Hepatocyte (in vitro differentiated cells): ENCODE results near the gene SH3TC1. TPM values are rescaled to one million over a fixed set of nuclear protein-coding genes. Genes with fewer than 3 reads are reported as not detected.

Experiments used
- DNase-seq: peaks from one replicate; pipeline ENCODE4 v3.0.0-alpha.2; 2016; ENCODE audit warnings: low spot score
- H2AFZ ChIP-seq: fragments of 200-600 bp; sonication (generic); 2 replicates; pipeline ENCODE4 v1.6.0; 2016; ENCODE audit warnings: antibody characterized with exemption, mild to moderate bottlenecking
- H3K27ac ChIP-seq: fragments of 200-600 bp; sonication (generic); 2 replicates; pipeline ENCODE4 v1.5.1; 2016; ENCODE audit warnings: mild to moderate bottlenecking
- H3K27me3 ChIP-seq: fragments of 200-600 bp; sonication (generic); 2 replicates; pipeline ENCODE4 v1.6.1; 2016
- H3K36me3 ChIP-seq: fragments of 200-600 bp; sonication (generic); replicated peaks from 2 replicates; pipeline ENCODE4 v1.5.1; 2016; ENCODE audit warnings: low read depth; ENCODE audit not compliant: insufficient read depth
- H3K4me1 ChIP-seq: fragments of 200-600 bp; sonication (generic); 2 replicates; pipeline ENCODE4 v1.5.1; 2016; ENCODE audit warnings: mild to moderate bottlenecking, moderate library complexity; ENCODE audit not compliant: insufficient read depth
- H3K4me2 ChIP-seq: fragments of 200-600 bp; sonication (generic); 2 replicates; pipeline ENCODE4 v1.6.0; 2016
- H3K4me3 ChIP-seq: fragments of 200-600 bp; sonication (generic); 2 replicates; pipeline ENCODE4 v1.5.1; 2016; ENCODE audit warnings: mild to moderate bottlenecking
- H3K79me2 ChIP-seq: fragments of 200-600 bp; sonication (generic); 2 replicates; pipeline ENCODE4 v1.6.0; 2017; ENCODE audit warnings: mild to moderate bottlenecking
- H3K9me2 ChIP-seq: fragments of 200-600 bp; sonication (generic); replicated peaks from 2 replicates; pipeline ENCODE4 v1.6.0; 2017; ENCODE audit warnings: mild to moderate bottlenecking; ENCODE audit not compliant: insufficient read depth
- H3K9me3 ChIP-seq: fragments of 200-600 bp; sonication (generic); 2 replicates; pipeline ENCODE4 v1.5.1; 2016; ENCODE audit warnings: low read depth, mild to moderate bottlenecking
- H4K20me1 ChIP-seq: fragments of 200-600 bp; sonication (generic); 2 replicates; pipeline ENCODE4 v1.6.0; 2016; ENCODE audit warnings: mild to moderate bottlenecking; ENCODE audit not compliant: insufficient read depth, poor library complexity, severe bottlenecking
- CTCF ChIP-seq: fragments of 200-600 bp; sonication (generic); IDR thresholded peaks from 2 replicates; pipeline ENCODE4 v1.5.1; 2016; ENCODE audit warnings: antibody characterized with exemption, mild to moderate bottlenecking; ENCODE audit not compliant: poor library complexity
- EZH2 ChIP-seq: fragments of 200-600 bp; sonication (generic); IDR thresholded peaks from 2 replicates; pipeline ENCODE4 v1.6.1; 2016; ENCODE audit warnings: antibody characterized with exemption, mild to moderate bottlenecking, borderline replicate concordance
- EZH2phosphoT487 ChIP-seq: fragments of 200-600 bp; sonication (generic); IDR thresholded peaks from one replicate; pipeline ENCODE4 v1.6.1; 2018; ENCODE audit warnings: antibody characterized with exemption, mild to moderate bottlenecking, low read depth, moderate library complexity; ENCODE audit not compliant: unreplicated experiment, severe bottlenecking
- WGBS: methylation state at CpG from one replicate; pipeline ENCODE4 v1.1.6; 2016; ENCODE audit warnings: low lambda C conversion rate; ENCODE audit errors: missing lambda C conversion rate; 5-methylcytosine and 5-hydroxymethylcytosine counted together
- polyA plus RNA-seq: library from polyadenylated mRNA; unstranded; fragments of >200 nt; fragmentation: Nextera tagmentation; extraction: Ambion mirVana; gene quantifications from 2 replicates; pipeline ENCODE4 v1.2.1, GENCODE V29; 2016
- total RNA-seq: library from RNA; depleted of rRNA; stranded (reverse); fragments of >200 nt; gene quantifications from 2 replicates; pipeline ENCODE4 v1.2.3, GENCODE V29; 2014

Gene SH3TC1
- total and polyA plus RNA-seq, 2 experiments from 2014 or later = 30.3 to 35.4 TPM

- Histone ChIP-seq H3K9me2 (no peaks in the 10 kb centered on the region), H3K27me3 (no peaks in the 10 kb centered on the region), H4K20me1 (no peaks in the 10 kb centered on the region), H3K79me2 (no peaks in the 10 kb centered on the region), H3K9me3 (no peaks in the 10 kb centered on the region), H2AFZ (no peak overlapping the region), H3K36me3 (no peaks in the 10 kb centered on the region), H3K4me3 (no peak overlapping the region), H3K27ac (no peak overlapping the region), H3K4me1 (peaks cover 14% of the 10 kb centered on the region), H3K4me2 (no peak overlapping the region)
- TF ChIP-seq EZH2phosphoT487 (no peak), CTCF (no peak), EZH2 (no peak)
- 83% methylated on average over 21 of the region's 21 CpGs for WGBS
- no peak for DNase-seq
These were observed 10.2 kb downstream of the SH3TC1 start for GRCh38 chr4:8209181-8209874.

GRCh38 chr4:8210010-8210409 lies 10.9 kb downstream of the SH3TC1 start:
- DNase-seq = no peak
- H3K9me3 ChIP-seq = no peaks in the 10 kb centered on the region
- WGBS = 96% methylated on average over 11 of the region's 12 CpGs
- H3K36me3 ChIP-seq = no peaks in the 10 kb centered on the region
- H2AFZ ChIP-seq = no peak overlapping the region
- H3K79me2 ChIP-seq = no peaks in the 10 kb centered on the region
- H3K9me2 ChIP-seq = no peaks in the 10 kb centered on the region
- TF ChIP-seq CTCF (no peak), EZH2phosphoT487 (no peak), EZH2 (no peak)
- no peaks in the 10 kb centered on the region for H4K20me1 ChIP-seq
- H3K4me2 ChIP-seq = no peak overlapping the region
- H3K27ac ChIP-seq = no peak overlapping the region
- H3K4me3 ChIP-seq = no peak overlapping the region
- H3K4me1 ChIP-seq = peaks cover 12% of the 10 kb centered on the region
- H3K27me3 ChIP-seq = no peaks in the 10 kb centered on the region

DNA sequence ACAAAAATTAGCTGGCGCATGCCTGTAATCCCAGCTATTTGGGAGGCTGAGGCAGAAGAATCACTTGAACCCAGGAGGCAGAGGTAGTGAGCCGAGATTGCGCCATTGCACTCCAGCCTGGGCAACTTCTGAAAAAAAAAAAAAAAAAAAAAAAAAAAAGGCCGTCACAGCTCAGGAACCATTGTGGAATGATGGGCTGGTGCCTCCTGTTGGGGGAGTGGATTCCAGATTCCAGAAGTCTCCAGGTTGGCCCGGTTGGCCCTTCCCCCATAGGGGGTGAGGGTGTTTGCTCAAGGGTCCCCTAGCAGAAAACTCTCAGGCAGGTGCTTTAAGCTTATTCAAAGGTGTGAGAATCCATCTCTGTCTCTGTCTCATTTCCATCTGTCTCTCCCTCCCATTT lies 11.5 kb downstream of the SH3TC1 start:
- Histone ChIP-seq H3K9me2 (no peaks in the 10 kb centered on the region), H3K4me3 (no peak overlapping the region), H3K27me3 (no peaks in the 10 kb centered on the region), H3K79me2 (no peaks in the 10 kb centered on the region), H3K4me1 (peaks cover 6% of the 10 kb centered on the region), H3K9me3 (no peaks in the 10 kb centered on the region), H4K20me1 (no peaks in the 10 kb centered on the region), H3K36me3 (no peaks in the 10 kb centered on the region), H2AFZ (no peak overlapping the region), H3K4me2 (no peak overlapping the region), H3K27ac (no peak overlapping the region)
- WGBS = 85% methylated on average over 5 of the region's 5 CpGs
- TF ChIP-seq CTCF (no peak), EZH2phosphoT487 (no peak), EZH2 (no peak)
- no peak for DNase-seq

DNA sequence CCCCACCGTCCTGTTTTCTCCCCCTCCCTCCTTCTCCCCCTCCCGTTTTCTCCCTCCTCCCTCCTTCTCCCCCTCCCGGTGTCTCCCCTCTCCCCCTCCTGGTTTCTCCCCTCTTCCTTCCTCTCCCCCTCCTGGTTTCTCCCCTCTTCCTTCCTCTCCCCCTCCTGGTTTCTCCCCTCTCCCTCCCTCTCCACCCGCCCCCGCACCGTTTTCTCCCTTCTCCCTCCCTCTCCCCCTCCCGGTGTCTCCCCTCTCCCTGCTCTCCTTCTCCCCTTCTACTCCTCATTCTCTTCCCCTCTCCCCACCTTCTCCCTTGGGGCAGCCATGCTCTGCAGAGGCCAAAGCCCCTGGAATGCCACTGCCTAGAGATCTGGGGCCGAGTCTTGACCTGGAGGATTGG lies 12.2 kb downstream of the SH3TC1 start:
- H3K27ac ChIP-seq = no peak overlapping the region
- H4K20me1 ChIP-seq = no peaks in the 10 kb centered on the region
- no peak for TF ChIP-seq CTCF
- TF ChIP-seq EZH2phosphoT487 = no peak
- no peak for TF ChIP-seq EZH2
- no peaks in the 10 kb centered on the region for H3K9me3 ChIP-seq
- no peak overlapping the region for H2AFZ ChIP-seq
- 63% methylated on average over 1 of the region's 8 CpGs for WGBS
- no peaks in the 10 kb centered on the region for H3K36me3 ChIP-seq
- no peaks in the 10 kb centered on the region for H3K79me2 ChIP-seq
- H3K4me2 ChIP-seq = no peak overlapping the region
- H3K4me1 ChIP-seq = peaks cover 1% of the 10 kb centered on the region
- H3K9me2 ChIP-seq = no peaks in the 10 kb centered on the region
- H3K4me3 ChIP-seq = no peak overlapping the region
- no peak for DNase-seq
- H3K27me3 ChIP-seq = no peaks in the 10 kb centered on the region
